GM12878 (cell line): ENCODE data around the gene SLC9A7. TPM values are rescaled to one million over a fixed set of nuclear protein-coding genes. Genes with fewer than 3 reads are reported as not detected.

Source experiments
- ATAC-seq: fragments of 200-7000 bp; cut with Tn5 transposase; 3 replicates; pipeline ENCODE4 v1.9.1; 2020; ENCODE audit warnings: mild to moderate bottlenecking, moderate library complexity
- BruUV-seq: library from RNA; stranded (reverse); fragments of 400-500 nt; replicated peaks from 2 replicates; lab custom pipeline; 2021; lab: Mats Ljungman, UMichigan
- CTCF ChIA-PET: fragments of 300-600 bp; sonication (Branson Sonifier 250); formaldehyde crosslinking; extraction: SDS; loops from one replicate; lab custom pipeline; 2021; ENCODE audit warnings: inconsistent platforms; lab: Yijun Ruan, JAX
- POLR2A ChIA-PET: fragments of 350-600 bp; formaldehyde crosslinking; extraction: SDS; loops from one replicate; lab custom pipeline; 2021; ENCODE audit warnings: inconsistent platforms; lab: Charles Lee
- RAD21 ChIA-PET: fragments of 300-600 bp; sonication (Branson Sonifier 250); formaldehyde crosslinking; loops from one replicate; lab custom pipeline; 2023; ENCODE audit warnings: antibody characterized with exemption; ENCODE audit not compliant: unreplicated experiment; lab: Charles Lee
- SMC1A ChIA-PET: fragments of 300-600 bp; sonication (Branson Sonifier 250); formaldehyde crosslinking; loops from one replicate; lab custom pipeline; 2023; ENCODE audit not compliant: unreplicated experiment, uncharacterized antibody; lab: Charles Lee
- DNase-seq: peaks from one replicate; pipeline ENCODE4 v3.0.0-alpha.2; 2011; ENCODE audit warnings: low read depth, low spot score
- FAIRE-seq: peaks from 3 replicates; lab custom pipeline; 2011; peaks lifted over from hg19 to GRCh38; lab: Jason Lieb, UNC
- H2AFZ ChIP-seq: 2 replicates; pipeline ENCODE4 v1.6.0; 2011; ENCODE audit warnings: low read depth, low read length, control low read depth; ENCODE audit not compliant: control insufficient read depth
- H3K27ac ChIP-seq: 2 replicates; pipeline ENCODE4 v1.5.1; 2011; ENCODE audit warnings: control low read depth; ENCODE audit not compliant: control insufficient read depth, insufficient read depth
- H3K27me3 ChIP-seq, 2 experiments: replicated peaks in 1 of 2; 2 replicates each; pipeline versions ENCODE4 v1.6.0 to v1.6.1; 2011; ENCODE audit warnings: low read length in 1 of 2; ENCODE audit not compliant: control insufficient read depth in 2 of 2, insufficient read depth in 2 of 2
- H3K36me3 ChIP-seq, 2 experiments: 2 replicates each; pipeline ENCODE4 v1.5.1; 2011; ENCODE audit warnings: low read length in 1 of 2; ENCODE audit not compliant: control insufficient read depth in 2 of 2, insufficient read depth in 2 of 2
- H3K4me1 ChIP-seq: 2 replicates; pipeline ENCODE4 v1.6.1; 2011; ENCODE audit warnings: mild to moderate bottlenecking, low read length, moderate library complexity, mixed read lengths; ENCODE audit not compliant: control insufficient read depth, insufficient read depth
- H3K4me2 ChIP-seq: 2 replicates; pipeline ENCODE4 v1.6.0; 2011; ENCODE audit warnings: control low read depth; ENCODE audit not compliant: control insufficient read depth, insufficient read depth
- H3K4me3 ChIP-seq: fragments of 200-600 bp; sonication (generic); 2 replicates; pipeline ENCODE4 v1.5.1; 2016
- H3K79me2 ChIP-seq: 2 replicates; pipeline ENCODE4 v1.6.0; 2011; ENCODE audit warnings: low read length; ENCODE audit not compliant: control insufficient read depth, insufficient read depth
- H3K9ac ChIP-seq: 2 replicates; pipeline ENCODE4 v1.8.0; 2011; ENCODE audit warnings: low read length, control low read depth, mixed read lengths; ENCODE audit not compliant: control insufficient read depth, insufficient read depth
- H3K9me3 ChIP-seq: replicated peaks from 3 replicates; pipeline ENCODE4 v1.5.1; 2011; ENCODE audit warnings: mild to moderate bottlenecking, low read length; ENCODE audit not compliant: control insufficient read depth, insufficient read depth
- H4K20me1 ChIP-seq: 2 replicates; pipeline ENCODE4 v1.6.0; 2011; ENCODE audit not compliant: control insufficient read depth, insufficient read depth
- CBX3 ChIP-seq: fragments of 200-600 bp; sonication (generic); IDR thresholded peaks from 2 replicates; pipeline ENCODE4 v1.6.1; 2016; ENCODE audit warnings: low read depth, borderline replicate concordance
- CTCF ChIP-seq, 3 experiments: IDR thresholded peaks in 2 of 3; conservative IDR thresholded peaks in 1 of 3; 2 replicates each; pipeline ENCODE4 v1.5.1; 2011; ENCODE audit warnings: low read depth in 3 of 3, low read length in 3 of 3, mild to moderate bottlenecking in 3 of 3, control low read depth in 2 of 3, moderate library complexity in 2 of 3, inconsistent platforms in 1 of 3, mixed read lengths in 1 of 3; ENCODE audit not compliant: control insufficient read depth in 2 of 3, insufficient read depth in 1 of 3; ENCODE audit errors: extremely low read depth in 1 of 3
- EED ChIP-seq: sonication (generic); IDR thresholded peaks from 2 replicates; pipeline ENCODE4 v1.6.1; 2016; ENCODE audit warnings: antibody characterized with exemption, low read depth
- IKZF1 ChIP-seq: fragments of 450-650 bp; conservative IDR thresholded peaks from 2 replicates; pipeline ENCODE4 v1.6.1; 2017; ENCODE audit warnings: antibody characterized with exemption, mild to moderate bottlenecking
- IKZF2 ChIP-seq, 2 experiments: fragments of 450-650 bp; IDR thresholded peaks; 2 replicates each; pipeline ENCODE4 v1.6.1; 2017; ENCODE audit warnings: mild to moderate bottlenecking in 2 of 2, moderate library complexity in 2 of 2
- RAD21 ChIP-seq: IDR thresholded peaks from 2 replicates; pipeline ENCODE4 v1.6.1; 2011; ENCODE audit warnings: mild to moderate bottlenecking, low read depth, low read length, moderate library complexity; ENCODE audit not compliant: insufficient read depth
- RBBP5 ChIP-seq: fragments of 200-600 bp; sonication (generic); conservative IDR thresholded peaks from 2 replicates; pipeline ENCODE4 v1.6.1; 2016
- in situ Hi-C: fragments of 300-500 bp; cut with MboI; formaldehyde crosslinking; loops from 9 replicates; pipeline ENCODE4 v1.14.3; 2018; ENCODE audit warnings: mixed read lengths
- intact Hi-C: fragments of 100-400 bp; cut with micrococcal nuclease; formaldehyde crosslinking; loops from one replicate; pipeline ENCODE4 v1.14.2; 2022; ENCODE audit not compliant: unreplicated experiment
- polyA plus RNA-seq, 11 experiments: library from polyadenylated mRNA; depleted of rRNA in 4 of 11; unstranded in 6 of 11; stranded (reverse) in 5 of 11; fragments of >200 nt; fragmentation: Nextera tagmentation in 4 of 11; fragmentation: Illumina TruSeq in 1 of 11; extraction: Ambion mirVana in 4 of 11; extraction: Trizol in 1 of 11; gene quantifications; 1 replicate in 1 of 11; 2 replicates in 10 of 11; pipeline versions ENCODE4 v1.2.1 to v1.2.3, GENCODE V29; 2011 to 2016; ENCODE audit warnings: inconsistent platforms in 2 of 11, missing spikeins in 2 of 11, low read depth in 1 of 11
- total RNA-seq, 4 experiments: library from RNA; depleted of rRNA in 3 of 4; stranded (reverse); fragments of >200 nt in 3 of 4; fragmentation: Illumina TruSeq in 1 of 4; extraction: Trizol in 1 of 4; gene quantifications; 2 replicates each; pipeline versions ENCODE4 v1.2.1 to v1.2.3, GENCODE V29; 2013 to 2021

The SLC9A7 gene
- total and polyA plus RNA-seq, 10 of the 15 experiments (the other 5 are each of a cell fraction or from before 2014, with no cell fraction given) = 5.0 to 62.8 (median 30.5) TPM

- FAIRE-seq (no peak), ATAC-seq (peak; percentile 79), DNase-seq (no peak)
- Histone ChIP-seq H3K9me3 (no peaks in the 10 kb centered on the region), H3K9ac (no peak overlapping the region; the same call in 1 of the 2 replicates), H3K4me2 (no peak overlapping the region; the same call in 1 of the 2 replicates), H3K27ac (peak overlapping the region; percentile 61), H2AFZ (no peak overlapping the region), H3K4me1 (peaks cover 19% of the 10 kb centered on the region), H4K20me1 (no peaks in the 10 kb centered on the region), H3K4me3 (no peak overlapping the region), H3K36me3 (peaks cover 0 to 1% of the 10 kb centered on the region in 2 experiments; a peak in 2 of 4 replicates), H3K79me2 (peaks cover 30% of the 10 kb centered on the region), H3K27me3 (no peaks in the 10 kb centered on the region)
- in situ Hi-C loops (no loop called here), intact Hi-C loops (no loop called here)
- ChIA-PET RAD21 (interaction anchor here (0.5 to 1.3 kb wide), 3 partner anchors 30 to 121 kb away, joined by 3 to 6 read pairs (median 4); no protein-coding TSS in a partner anchor), SMC1A (interaction anchor here (0.7 to 2.4 kb wide), 8 partner anchors 10 to 109 kb away, joined by 3 to 7 read pairs (median 4); no protein-coding TSS in a partner anchor), CTCF (interaction anchor here (0.7 to 5.2 kb wide), 4 partner anchors 29 to 75 kb away, joined by 3 to 24 read pairs (median 4); partner anchors contain the start of gene SLC9A7), POLR2A (interaction anchor here (0.6 to 1.4 kb wide), 3 partner anchors 12 to 117 kb away, joined by 4 read pairs; no protein-coding TSS in a partner anchor)
- BruUV-seq = no TSS peak
- TF ChIP-seq IKZF2 (IDR thresholded peaks at IDR 0.05) = 0 out of 4 replicates have a peak, but pooled peaks of 1 of the 2 experiments have one; percentile 19
- peak; percentile 20; the same call in 1 of the 2 replicates for TF ChIP-seq RAD21
- TF ChIP-seq RBBP5 = no peak
- TF ChIP-seq CBX3 = no peak
- 0 out of 2 replicates have a peak, but pooled peaks have one; percentile 16 for TF ChIP-seq IKZF1
- peak in 2 of 3 experiments; percentile 12 to 21; a peak in 2 of 6 replicates for TF ChIP-seq CTCF (IDR thresholded peaks at IDR 0.05 in 2 of 3, conservative IDR thresholded peaks at IDR 0.05 in 1 of 3; ENCODE audit: control insufficient read depth in 2 of 3, extremely low read depth in 1 of 3, insufficient read depth in 1 of 3, low read depth in 3 of 3, low read length in 3 of 3)
- TF ChIP-seq EED = peak; percentile 13; the same call in 1 of the 2 replicates
- TF ChIP-seq, all 136 proteins: peak for 5
Measured at GRCh38 chrX:46683048-46683447, 75.9 kb downstream of the SLC9A7 start.
